ENCODE results near the gene SLC6A9.

Gene SLC6A9

GRCh38 chr1:44062656-44063179 is 31.5 kb upstream of the SLC6A9 start:
- DNase-seq (ENCODE audit: low read depth) = no peak
- no peak for TF ChIP-seq CTCF (IDR thresholded peaks at IDR 0.05; ENCODE audit: control insufficient read depth, insufficient read depth, low read depth, low read length, missing control alignments)
- no peak overlapping the region for H3K4me3 ChIP-seq (ENCODE audit: control insufficient read depth, low read depth, low read length)

GRCh38 chr1:44061857-44062256 is 30.6 kb upstream of the SLC6A9 start:
- no peak for TF ChIP-seq CTCF (IDR thresholded peaks at IDR 0.05; ENCODE audit: control insufficient read depth, insufficient read depth, low read depth, low read length, missing control alignments)
- no peak for DNase-seq (ENCODE audit: low read depth)
- no peak overlapping the region for H3K4me3 ChIP-seq (ENCODE audit: control insufficient read depth, low read depth, low read length)

- no peak for TF ChIP-seq CTCF (IDR thresholded peaks at IDR 0.05; ENCODE audit: control insufficient read depth, insufficient read depth, low read depth, low read length, missing control alignments)
- DNase-seq (ENCODE audit: low read depth) = no peak
- no peak overlapping the region for H3K4me3 ChIP-seq (ENCODE audit: control insufficient read depth, low read depth, low read length)
Measured at GRCh38 chr1:44060830-44061267, 29.6 kb upstream of the SLC6A9 start.

GRCh38 chr1:44059664-44060355 is 28.5 kb upstream of the SLC6A9 start:
- H3K4me3 ChIP-seq (ENCODE audit: control insufficient read depth, low read depth, low read length) = no peak overlapping the region
- no peak for TF ChIP-seq CTCF (IDR thresholded peaks at IDR 0.05; ENCODE audit: control insufficient read depth, insufficient read depth, low read depth, low read length, missing control alignments)
- DNase-seq (ENCODE audit: low read depth) = no peak

GRCh38 chr1:44059212-44059611 is 27.9 kb upstream of the SLC6A9 start:
- DNase-seq (ENCODE audit: low read depth) = no peak
- TF ChIP-seq CTCF (IDR thresholded peaks at IDR 0.05; ENCODE audit: control insufficient read depth, insufficient read depth, low read depth, low read length, missing control alignments) = no peak

GRCh38 chr1:44057293-44057692 is 26.0 kb upstream of the SLC6A9 start:
- no peak overlapping the region for H3K4me3 ChIP-seq (ENCODE audit: control insufficient read depth, low read depth, low read length)
- TF ChIP-seq CTCF (IDR thresholded peaks at IDR 0.05; ENCODE audit: control insufficient read depth, insufficient read depth, low read depth, low read length, missing control alignments) = no peak
- DNase-seq (ENCODE audit: low read depth) = no peak

More at GRCh38 chr1:44059212-44059611, 27.9 kb upstream of the SLC6A9 start:
- H3K4me3 ChIP-seq (ENCODE audit: control insufficient read depth, low read depth, low read length) = no peak overlapping the region

Measured in AG09309 (cell line).